ENCODE data around the gene TSHZ2.

TSHZ2 gene

DNA sequence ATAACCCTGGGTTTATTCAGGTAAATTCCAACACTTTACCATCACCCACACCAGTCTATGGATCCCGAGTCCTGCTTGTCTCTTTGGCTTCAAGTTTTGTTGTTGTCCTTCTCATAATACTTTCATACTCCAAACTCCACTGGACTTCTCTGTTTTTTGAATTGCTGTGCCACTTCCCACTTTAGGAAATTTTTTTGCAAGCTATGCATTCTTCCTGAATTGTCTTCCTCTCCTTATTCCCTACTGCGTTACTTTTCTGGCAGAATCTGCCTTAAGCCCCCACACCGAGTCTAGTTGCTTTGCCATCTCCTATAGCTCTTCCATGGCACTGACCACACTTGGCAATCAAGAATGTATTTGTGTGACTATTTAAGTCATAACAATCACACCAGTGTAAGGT, 96.1 kb downstream of the TSHZ2 start:
- no peak for DNase-seq (ENCODE audit: low read depth)

DNA sequence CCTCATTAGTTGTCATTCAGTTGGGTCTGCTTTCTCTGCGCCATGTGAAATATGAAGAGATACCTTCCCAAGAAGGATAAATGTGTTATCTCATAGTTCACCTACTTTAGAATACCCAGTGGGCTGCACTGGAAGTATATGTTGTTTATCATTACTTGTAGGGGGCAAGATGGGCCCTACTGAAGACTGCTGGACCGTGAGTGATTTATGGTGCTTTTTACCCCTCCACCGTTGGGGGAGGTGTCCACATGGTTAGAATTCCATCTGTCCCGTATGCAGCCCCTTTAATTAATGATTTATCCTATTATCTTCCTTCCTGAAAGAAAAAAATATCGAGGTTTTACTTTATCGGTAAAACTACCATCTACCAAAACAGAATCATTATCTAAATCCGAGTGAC, 97.0 kb downstream of the TSHZ2 start:
- no peak for DNase-seq (ENCODE audit: low read depth)

DNA sequence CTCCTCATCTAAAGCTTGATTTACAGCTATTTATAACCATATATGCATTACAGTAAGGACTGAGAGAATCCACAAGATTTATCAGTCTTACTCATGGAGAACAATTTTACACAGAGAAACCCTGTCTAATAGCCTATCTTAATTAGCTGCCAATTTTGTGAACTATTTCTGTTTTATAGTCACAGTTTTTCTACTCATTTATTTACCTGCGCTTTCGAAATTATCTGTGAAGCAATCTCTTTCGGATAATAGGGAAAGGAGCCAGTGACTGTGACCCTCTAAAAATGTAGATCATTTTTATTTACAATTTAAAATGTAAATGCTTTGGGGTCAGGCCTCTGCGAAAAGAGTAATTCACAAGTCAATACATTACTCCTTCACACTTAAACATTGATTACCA, 98.1 kb downstream of the TSHZ2 start:
- no peak for DNase-seq (ENCODE audit: low read depth)

DNA sequence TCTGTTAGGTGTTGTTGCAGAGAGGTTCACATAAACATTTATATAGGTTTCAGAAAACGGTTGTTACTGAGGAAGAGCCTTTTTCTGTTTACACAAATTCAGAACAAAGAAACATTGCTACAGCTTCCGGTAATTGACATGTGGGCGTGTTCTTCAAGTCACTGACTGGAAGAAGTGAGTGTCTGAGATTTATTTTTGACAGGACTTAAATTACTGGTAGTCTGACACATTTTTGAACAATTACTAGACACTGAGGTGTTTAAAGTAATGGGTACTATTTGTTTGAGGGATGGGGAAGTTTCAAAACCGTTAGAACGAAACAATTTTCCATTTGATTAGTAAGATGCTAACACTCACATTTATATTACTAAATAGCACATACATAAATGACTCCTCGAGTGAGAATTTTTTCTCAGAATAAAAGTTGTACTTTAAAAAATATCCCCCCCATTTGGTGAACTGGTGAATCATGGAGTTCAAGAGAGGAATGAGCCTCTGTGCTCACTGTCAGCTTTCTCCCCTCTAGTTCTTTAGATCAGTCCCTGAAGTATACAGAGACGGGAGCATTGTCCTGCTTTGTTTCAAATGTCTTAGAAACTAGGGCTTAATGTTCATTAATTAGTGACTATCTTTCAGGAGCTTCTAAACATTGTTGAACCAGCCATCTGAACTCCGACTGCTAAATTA, 98.7 kb downstream of the TSHZ2 start:
- no peak for DNase-seq (ENCODE audit: low read depth)

DNA sequence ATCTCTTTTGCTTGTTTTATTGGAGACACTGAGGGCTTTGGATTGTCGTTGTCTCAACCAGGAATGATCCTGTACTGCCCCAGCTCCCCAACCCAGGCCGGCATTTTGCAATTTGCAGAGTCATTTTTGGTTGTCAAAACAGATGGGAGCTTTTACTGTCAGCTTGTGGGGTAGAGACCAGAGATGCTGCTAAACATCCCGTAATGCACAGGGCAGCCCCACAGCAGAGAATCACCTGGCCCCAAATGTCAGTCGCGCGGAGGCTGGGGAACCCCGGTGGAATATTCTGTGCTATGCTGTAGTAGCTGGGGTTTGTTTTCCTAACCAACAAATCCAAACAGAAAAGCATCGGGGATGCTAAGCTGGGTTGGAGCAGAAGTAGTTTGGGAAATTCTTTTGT, 99.7 kb downstream of the TSHZ2 start:
- no peak for DNase-seq (ENCODE audit: low read depth)

DNA sequence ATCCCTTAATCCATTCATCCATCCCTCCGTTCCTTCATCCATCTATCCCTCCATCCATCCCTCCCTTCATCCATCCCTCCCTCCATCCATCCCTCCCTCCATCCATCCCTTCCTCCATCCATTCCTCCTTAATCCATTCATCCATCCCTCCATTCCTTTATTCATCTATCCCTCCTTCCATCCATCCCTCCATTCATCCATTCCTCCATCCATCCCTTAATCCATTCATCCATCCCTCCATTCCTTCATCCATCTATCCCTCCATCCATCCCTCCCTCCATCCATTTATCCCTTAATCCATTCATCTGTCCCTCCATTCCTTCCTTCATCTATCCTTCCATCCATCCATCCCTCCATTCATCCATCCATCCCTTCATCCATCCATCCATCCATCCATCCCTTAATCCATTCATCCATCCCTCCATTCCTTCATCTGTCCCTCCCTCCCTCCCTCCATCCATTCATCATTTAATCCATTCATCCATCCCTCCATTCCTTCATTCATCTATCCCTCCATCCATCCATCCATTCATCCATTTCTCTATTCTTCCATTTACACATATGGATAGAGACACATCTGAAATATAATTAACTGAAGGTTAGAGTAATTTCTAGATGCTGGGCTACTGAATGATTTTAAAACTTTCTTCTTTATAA, 100.9 kb downstream of the TSHZ2 start:
- no peak for DNase-seq (ENCODE audit: low read depth)

DNA sequence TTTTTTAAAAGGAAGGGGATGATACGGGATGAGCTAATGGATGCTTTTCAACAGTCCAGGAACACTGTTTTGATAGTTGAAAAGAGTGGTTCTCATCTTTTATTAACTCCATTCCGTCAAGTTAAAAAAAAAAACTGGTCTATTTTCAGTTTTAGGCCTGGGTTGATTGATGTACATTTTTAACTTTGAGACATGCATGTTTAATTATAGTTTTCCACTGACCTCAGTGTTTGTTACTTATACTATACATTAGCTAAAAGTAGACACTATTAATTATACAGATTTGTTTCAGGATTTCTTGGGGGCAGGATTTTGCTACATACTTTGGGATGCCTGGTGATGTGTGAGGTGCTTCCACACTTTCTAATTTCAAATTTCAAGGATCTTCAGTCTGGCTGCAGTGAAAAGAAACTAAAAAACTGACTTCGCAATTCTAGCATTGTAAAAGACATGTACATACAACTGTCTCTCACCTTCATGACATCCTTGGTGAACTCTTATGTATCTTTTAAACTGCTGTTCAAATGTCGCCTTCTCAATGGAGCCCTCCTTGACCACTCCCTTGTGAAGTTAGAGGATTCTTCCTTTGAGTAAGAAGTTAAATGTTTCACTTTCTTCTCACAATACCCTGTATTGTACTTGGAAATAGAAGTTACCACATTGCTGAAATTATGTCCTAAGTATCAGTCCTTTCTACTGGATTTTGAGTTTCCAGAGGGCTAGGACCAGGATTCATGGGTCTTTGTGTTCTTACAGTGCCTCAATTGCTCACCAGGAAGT, 101.7 kb downstream of the TSHZ2 start:
- no peak for DNase-seq (ENCODE audit: low read depth)

DNA sequence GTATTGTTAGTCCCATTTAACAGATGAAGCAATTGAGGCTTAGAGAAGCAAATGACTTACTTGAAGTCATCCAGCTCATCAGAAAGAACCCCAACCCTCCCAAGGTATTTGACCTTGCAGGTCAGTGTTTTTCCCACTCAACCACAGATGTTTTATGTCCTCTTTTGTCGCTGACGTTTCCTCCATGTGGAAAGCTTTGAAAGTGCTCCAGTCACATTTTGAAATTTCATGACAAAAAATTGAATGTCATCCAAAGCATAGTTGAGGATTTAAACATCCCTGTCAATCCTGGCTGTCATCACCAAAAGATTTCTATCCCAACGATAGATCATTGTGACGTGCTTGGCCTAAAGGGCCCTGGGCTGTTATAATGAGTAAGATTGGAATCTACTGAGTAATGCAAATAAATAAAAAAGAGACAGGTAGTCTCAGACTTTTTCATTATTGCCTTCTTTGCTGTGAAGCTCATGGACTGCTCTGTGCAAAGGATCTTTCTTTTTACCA, 102.7 kb downstream of the TSHZ2 start:
- no peak for DNase-seq (ENCODE audit: low read depth)

DNA sequence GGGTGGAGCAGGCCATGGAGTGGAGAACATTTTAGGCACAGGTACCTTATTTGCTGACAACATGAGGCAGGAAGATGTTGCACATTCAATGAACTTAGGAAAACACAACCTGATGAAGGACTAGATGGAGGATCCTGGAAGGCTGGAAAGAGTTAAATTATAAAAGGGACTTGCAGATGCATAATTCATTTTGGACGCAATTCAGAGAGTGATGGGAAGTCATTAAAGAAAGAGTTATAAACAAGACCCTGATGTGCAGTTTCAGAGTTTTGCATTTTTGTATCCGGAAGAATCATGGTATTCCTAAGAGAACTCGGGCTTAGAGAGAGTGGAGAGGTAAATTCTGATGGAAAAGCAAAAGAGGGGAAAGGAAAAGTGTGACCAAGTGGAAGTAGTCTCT, 104.5 kb downstream of the TSHZ2 start:
- DNase-seq (ENCODE audit: low read depth) = no peak

DNA sequence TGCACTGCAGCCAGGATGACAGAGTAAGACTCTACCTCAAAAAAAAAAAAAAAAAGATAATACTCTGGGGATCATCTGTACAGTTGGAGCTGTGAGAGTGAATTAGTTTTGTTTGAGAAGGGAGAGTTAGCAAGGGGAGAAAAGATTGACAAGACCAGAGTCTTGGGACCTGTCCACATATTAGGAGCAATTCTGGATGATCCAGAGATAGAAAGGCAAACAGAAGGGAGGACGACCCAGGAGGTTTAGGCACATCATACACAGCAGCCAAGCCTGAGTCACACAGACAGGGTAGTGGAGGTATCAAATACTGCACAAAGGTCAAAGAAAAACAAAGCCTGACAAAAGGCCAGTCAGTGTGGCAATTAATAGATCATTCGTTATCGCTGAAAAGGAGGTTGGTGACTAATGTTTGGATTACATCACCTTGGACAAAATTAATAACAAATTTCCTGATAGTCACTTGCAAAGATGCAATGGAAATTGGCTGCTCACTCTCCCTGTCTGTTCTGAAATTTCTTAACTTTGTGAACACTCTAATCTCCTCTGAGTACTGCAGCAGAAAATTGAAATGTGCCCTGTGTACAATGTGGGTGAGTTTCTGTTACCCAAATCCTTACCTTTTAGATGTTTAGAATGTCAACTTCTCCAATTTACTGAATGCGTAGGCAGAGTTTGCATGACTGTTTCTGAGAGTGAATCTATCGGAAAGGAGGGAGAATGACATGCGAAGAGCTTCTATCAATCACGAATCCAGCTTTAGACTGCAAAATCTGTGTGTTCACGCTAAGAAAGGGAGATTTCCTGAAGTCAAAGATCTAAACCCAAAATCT, 105.4 kb downstream of the TSHZ2 start:
- no peak for DNase-seq (ENCODE audit: low read depth)

DNA sequence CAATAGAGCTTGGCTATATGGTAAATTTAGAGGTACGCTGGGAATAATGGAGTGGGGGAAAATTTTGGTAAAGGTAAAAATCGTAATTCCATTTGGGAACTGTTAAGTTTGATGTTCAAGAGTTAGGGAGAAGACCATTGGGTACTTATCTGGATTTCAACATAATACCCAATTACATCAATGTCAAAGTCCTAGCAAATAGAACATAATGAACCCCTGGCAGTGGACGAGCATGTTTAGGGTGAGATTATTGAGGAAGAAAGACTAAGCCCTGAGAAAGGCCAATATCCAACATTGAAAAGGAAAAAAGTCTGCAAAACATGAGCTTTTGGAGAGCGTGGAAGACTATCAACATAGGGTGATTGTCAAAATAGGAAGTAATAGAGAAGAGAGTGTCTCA, 106.6 kb downstream of the TSHZ2 start:
- DNase-seq (ENCODE audit: low read depth) = no peak

DNA sequence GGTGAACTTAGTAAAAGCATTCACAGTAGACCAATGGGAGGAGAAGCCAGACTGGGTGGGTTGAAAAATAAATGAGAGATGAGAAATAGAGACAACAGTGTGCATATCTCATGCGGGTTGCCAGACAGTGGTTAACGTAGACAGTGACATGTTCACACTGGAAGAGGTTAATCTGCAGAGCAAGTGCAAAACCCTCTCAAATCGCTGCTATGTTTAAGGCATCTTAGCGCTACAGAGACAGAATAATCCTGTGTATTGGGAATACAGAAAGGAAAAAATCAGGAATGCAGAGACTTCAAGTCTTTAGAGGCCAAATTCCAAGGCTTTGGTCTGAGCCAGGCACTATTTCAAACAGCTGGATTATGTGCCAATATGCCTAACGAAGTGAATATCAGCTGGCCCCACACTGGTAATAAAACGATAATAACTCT, 107.1 kb downstream of the TSHZ2 start:
- DNase-seq (ENCODE audit: low read depth) = no peak

DNA sequence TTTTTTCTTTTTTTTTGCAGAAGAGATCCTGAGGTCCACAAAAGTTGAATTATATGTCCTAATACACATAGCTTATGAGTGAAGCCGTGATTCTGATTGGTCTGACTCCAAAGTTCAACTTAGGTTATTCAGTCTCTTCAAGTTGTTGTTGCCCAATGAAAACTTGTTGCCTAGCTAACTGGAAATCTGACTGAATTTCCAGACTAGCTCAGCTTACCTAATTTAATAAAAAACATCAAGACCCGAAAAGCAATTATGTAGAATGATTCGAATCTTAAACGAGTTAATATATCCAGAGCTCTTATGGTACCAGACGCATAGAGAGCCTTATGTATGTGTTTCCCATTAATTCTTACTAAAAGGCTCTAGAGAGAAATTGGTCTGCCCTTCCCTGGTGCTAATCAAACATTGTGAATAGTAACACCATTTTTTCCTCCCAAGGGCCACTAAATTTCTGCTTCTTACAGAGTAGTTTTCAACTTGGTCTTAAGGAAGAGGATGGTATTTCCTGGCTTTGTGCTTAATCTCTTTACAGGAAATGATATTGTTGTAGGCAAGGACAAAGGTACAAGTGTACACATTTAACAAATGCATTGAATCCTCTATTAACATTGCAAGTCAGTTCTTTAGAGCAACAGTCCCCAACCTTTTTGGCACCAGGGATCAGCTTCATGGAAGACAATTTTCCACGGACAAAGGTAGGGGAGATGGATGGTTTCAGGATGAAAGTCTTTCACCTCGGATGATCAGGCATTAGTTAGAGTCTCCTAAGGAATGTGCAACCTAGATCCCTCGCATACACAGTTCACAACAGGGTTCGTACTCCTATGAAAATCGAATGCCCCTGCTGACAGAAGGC, 107.9 kb downstream of the TSHZ2 start:
- no peak for DNase-seq (ENCODE audit: low read depth)

DNA sequence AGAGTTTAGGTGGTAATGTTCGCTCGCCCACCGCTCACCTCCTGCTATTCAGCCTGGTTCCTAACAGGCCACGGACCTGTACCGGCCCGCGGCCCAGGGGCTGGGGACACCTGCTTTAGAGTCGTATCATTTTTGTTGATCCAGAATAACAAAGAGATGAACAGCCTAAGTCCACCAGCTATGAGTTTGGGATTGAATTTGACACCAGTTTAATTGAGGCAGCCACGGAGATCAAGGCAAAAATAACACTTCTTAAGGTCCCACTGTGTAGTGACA, 108.5 kb downstream of the TSHZ2 start:
- no peak for DNase-seq (ENCODE audit: low read depth)

DNA sequence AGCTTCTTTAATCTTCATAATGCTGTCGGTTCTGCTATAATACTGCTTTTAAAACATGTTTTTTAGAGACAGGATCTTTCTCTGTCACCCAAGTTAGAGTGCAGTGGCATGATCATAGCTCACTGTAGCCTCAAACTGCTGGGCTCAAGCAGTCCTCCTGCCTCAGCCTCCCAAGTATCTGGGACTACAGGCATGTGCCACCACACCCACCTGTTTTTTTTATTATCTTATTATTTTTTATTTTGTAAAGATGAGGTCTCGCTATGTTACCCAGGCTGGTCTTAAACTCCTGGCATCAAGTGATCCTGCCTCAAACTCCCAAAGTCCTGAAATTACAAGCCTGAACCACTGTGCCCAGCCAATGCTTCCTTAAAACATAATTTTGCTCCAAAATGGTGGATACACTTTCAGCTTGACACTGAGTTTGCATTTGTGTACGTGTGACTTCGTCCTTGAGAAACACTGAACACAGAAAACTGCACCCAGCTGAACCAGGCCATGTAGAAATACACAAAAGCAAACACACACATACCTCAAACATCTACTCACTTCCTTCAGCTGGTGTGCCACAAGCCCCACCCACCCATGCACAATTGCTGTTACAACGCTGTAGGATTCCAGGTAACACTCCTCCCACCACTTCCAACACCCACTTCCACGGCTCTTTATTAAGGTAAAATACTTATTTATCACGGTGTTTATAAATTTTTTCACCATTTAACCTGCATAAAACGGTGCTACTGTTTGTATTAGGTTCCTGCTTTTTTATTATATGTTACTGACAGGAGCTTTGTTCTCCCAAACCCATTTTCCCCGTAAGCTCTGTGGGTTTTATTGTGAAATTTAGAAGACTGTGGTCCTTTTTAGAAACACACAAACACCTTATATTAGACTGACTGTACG, 109.1 kb downstream of the TSHZ2 start:
- no peak for DNase-seq (ENCODE audit: low read depth)

DNA sequence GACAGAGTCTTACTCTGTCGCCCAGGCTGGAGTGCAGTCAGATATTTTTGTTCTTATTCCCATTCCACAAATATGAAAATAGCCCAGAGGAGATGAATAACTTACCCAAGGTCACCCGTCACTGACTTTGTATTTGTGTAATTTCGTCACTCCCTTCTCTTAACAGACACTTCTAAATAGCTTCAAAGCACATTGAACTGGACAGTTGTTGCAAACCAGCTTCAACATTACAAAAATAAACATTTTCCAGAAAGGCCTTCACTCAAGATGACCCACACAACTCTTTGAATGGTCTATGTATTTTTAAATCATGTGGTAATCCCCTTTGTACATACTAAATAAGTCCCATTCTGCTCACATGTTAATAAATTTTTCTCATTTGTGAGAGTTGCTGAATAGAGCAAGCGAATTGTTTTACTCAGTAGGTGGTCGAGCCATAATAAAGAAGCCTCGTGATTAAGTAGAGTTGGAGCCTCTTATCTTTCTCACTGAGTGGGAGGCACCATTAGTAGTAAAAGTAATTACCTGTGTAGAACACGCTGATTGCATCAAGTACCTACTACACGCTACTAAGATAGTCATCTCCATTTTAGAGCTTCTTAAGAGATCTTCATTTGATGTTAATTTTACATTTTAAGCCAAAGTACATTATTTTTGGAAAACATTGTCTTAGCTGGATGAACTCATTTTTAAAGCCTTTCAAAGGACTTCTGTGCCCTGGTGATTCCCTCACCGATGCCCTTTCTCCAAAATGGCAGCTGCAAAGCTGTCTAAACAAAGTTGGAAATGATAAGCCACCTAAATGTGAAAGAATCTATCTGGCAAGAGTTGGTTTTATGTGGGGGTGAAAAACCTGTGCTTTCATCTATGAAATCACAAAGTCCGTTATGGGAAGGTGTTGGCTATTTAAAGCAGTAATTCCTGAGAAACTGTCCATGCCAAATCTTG, 110.0 kb downstream of the TSHZ2 start:
- DNase-seq (ENCODE audit: low read depth) = no peak

DNA sequence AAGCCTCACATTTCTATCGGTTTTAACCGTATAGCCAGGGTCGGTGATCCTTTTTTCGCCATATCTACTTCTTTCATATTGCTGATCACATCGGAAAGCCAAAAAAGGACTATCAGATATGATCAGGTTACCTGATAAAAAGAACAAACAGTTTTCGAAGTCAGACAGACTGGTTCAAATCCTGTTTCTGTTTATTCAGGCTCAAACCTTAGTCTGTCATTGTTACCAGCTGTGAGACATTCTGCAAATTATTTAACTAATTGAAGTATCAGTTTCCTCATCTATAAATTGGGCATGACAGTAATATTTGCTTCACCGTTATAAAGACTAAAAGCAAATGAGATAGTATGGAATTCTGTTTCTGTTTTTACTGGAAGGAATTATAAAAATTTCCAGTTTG, 111.3 kb downstream of the TSHZ2 start:
- no peak for DNase-seq (ENCODE audit: low read depth)

DNA sequence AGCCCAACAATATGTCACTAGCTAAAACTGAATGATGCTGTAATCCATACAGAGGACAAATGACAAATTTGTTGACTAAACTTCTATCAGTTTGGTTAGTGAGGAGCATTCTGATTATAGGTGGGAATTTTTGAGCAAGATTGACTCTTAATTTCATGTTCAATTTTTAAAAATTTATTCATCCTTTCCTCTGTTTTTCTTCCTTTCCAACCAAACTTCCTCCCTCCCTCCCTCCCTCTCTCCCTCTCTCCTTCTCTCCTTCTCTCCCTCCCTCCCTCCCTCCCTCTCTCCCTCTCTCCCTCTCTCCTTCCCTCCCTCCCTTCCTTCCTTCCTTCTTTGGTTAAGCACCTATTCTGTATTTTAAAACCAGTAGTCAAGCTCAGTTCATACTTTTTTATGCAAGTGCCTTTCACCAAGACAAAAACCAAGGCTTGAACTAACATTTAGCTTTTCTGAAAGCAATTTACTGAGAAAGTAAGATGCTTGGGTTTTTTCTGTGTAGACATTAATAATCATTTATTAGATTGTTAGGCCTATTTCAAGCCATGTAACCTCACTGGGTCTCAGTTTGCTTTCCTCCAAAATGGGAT, 112.3 kb downstream of the TSHZ2 start:
- DNase-seq (ENCODE audit: low read depth) = no peak

DNA sequence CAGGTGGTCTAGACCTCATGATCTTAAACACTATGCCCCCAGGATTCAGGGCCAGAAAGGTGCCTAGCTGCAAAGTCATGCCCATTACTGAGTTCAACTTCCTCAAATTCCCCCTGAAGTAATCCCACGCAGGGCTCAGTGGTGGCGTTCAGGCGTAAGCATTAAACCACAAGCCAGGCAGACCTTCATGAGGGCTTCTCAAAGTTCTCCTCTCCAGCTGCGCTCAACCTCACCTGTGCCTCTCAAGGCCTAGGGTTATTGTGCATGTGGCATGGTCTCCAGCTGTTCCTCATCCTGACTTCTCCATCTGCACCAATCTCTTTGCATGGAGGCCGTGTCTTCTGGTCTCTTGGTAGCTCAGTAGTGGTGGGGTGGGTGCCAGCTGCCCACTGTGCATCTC, 113.6 kb downstream of the TSHZ2 start:
- no peak for DNase-seq (ENCODE audit: low read depth)

All from stimulated activated CD8-positive, alpha-beta memory T cell treated with anti-CD3 and anti-CD28 coated beads, Interleukin-15, amount 100 ng/mL, for 1 hour (primary cell).